Right forelimb (tissue), 1 donor: ENCODE results near the gene RASL11A.
"Not testable (repeated sequence)": the region's sequence is repeated elsewhere in the genome, so short reads cannot be mapped to it uniquely, and the experiment has no call there.

Source experiments
- DNase-seq: peaks from one replicate; pipeline ENCODE4 v3.0.0-alpha.2; 2018

Gene RASL11A

DNA sequence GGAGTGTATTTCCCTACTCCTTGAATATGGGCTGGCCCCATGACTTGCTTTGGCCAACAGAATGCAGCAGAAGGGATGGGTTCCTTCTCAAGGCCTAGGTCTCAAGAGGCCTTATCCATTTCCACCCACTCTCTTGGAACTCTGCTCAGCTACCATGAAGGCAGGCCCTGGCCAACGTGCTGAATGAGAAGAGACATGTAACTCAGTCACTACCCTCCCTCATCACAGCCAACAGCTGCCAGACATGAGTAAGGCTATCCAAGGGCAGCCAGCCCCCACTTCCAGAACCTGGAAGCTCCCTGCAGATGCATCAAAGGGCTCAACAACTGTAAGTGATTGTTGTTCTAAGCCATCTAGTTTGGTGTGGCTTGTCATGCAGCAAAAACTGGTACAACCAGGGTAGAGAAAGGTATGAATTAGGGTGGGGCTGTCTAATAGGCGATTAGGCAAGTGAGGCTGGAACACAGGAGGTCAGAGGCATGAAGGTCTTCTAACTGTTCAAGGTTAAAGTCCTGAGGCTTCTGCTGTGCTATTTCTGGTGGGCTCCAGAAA lies 1.4 kb upstream of the RASL11A start:
- DNase-seq: no peak

DNA sequence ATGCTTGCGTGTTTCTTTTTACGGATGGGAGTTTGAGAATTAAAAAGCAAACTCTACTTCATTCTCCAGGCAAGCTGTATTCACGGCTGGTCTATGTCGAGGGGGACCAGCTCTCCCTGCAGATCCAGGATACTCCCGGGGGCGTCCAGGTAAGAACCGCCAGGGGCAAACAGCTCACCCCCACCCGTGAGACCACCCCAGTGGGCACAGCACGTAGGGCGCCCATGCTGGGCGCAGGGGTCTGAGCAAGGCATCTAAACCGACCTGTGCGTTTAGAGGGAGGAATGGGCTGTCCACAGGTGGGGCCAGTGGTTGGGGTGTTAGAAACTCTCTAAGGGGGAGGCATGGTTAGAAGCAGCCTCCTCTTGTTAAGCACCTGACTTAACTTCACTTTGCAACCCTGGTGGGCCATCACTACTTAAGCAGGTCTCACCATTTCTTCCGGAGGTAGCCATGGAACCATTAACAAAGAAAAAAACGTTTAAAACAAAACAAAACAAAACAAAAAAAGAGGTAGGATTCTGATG lies 1.0 kb downstream of the RASL11A start:
- DNase-seq: no peak

DNA sequence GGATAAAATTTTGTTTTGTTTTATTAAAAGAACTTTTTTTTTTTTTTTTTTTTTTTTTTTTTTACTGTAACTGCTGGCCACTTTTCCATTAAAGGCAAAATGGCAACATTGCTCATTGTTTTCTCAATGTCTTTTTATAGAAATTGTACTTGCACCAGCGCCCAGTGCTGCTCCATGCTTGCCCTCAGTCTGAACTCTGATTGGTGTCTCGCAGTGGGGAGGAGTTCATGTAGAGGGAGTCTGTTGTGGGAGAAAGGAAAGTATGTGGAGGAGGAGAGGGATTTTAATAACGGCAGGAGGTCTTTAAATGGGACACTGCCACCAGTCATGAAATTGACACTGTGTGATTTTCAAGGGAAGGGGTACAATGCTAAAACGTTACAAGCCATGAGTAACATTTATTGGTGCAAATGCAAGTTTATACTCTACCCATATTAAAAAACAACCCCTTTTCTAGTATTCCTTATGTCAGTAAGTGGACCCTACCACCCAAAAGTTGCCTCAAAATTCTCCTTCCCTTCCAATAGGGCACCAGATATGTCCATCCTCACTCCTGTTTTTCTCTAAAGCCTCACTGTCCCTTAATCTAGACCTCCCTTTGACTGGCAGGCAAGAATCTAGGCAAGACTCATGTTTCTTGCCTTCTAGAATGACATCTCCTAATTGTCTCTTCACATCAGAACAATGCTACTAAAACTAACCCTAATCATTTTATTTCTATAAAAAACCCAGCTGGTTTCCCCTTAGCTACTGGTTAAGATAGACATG lies 3.2 kb downstream of the RASL11A start:
- DNase-seq: no peak

- DNase-seq: no peak
These were observed 4.0 kb downstream of the RASL11A start for GRCh38 chr13:27274631-27275030.

- no peak for DNase-seq
These were observed 5.6 kb downstream of the RASL11A start for GRCh38 chr13:27276188-27276587.

DNA sequence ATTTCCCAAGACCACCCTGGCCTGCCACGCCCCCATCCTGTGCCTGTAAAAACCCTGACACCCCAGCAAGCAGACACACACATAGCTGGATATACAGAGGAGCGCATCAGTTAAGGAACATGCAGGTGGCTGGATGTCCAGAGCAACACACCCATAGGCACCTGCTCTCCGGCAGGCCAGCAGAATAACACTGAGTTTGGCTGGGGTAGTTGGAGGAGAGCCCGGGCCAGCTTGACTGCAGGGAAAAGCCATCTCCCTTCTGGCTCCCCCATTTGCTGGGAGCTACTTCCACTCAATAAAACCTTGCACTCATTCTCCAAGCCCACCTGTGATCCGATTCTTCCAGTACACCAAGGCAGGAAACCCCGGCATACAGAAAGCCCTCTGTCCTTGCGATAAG lies 8.9 kb downstream of the RASL11A start:
- no peak for DNase-seq

- no peak for DNase-seq
These were observed 9.5 kb downstream of the RASL11A start for GRCh38 chr13:27280009-27280656.

- no peak for DNase-seq
These were observed 10.2 kb downstream of the RASL11A start for GRCh38 chr13:27280841-27281240.

DNA sequence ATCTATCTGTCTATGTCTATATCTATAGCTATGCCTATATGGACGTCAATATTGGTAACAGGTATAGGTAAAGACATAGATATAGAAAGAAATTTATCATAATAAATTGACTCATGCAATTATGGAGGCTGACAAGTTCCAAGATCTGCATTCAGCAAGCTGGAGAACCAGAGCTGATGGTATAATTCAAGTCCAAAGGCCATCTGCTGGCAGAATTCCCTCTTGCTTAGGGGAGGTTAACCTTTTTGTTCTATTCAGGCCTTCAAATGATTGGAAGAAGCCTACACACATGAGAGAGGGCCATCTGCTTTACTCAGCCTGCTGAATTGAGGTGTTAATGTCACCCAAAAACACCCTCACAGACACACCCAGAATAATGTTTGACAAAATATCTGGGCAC lies 10.8 kb downstream of the RASL11A start:
- DNase-seq: no peak

DNA sequence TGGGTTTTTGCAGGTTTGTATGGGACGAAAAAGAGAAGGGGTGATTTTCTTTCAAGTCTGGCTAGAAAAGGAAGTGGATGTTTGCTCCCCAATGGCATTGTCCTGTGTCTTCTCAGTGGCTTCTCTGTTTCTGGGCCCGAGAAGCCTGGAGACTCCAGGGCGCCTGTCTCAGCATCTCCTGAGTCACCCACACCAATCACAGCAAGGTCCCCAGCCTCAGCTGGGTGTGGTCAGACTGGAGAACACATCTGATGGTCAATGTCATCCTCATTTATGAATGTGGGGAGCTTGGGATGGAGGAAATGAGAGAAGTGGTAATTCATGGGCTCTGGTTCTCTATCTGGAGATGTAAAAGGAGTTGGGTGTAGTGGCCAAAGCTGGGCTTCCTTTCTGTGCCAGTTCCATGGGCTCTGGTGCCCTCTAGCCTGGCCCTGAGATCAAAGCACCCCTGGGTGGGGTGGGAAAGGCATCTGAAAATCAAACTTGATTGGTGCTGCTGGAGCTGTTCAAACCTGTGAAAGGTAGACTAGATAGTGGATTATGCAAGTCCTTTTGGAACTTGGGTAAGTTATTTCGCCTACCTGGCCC lies 13.4 kb downstream of the RASL11A start:
- DNase-seq: no peak

DNA sequence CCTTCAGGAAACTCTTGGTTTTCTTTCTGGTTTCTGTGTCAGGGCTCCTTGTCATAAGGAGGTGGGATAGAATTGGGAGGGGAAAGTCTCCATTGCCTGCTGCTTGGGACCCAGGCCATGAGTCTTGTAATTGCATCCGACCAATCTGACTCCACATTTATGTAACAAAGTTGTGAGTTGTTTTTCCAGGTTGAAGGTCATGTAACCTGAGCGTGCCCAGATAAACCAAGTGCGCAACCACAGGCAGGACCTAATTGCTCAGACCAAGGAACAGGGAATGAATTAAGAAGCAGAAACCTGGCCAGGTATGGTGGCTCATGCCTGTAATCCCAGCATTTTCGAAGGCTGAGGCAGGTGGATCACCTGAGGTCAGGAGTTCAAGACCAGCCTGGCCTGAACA lies 17.8 kb downstream of the RASL11A start:
- no peak for DNase-seq

GRCh38 chr13:27289011-27289665 lies 18.5 kb downstream of the RASL11A start:
- no peak for DNase-seq

DNA sequence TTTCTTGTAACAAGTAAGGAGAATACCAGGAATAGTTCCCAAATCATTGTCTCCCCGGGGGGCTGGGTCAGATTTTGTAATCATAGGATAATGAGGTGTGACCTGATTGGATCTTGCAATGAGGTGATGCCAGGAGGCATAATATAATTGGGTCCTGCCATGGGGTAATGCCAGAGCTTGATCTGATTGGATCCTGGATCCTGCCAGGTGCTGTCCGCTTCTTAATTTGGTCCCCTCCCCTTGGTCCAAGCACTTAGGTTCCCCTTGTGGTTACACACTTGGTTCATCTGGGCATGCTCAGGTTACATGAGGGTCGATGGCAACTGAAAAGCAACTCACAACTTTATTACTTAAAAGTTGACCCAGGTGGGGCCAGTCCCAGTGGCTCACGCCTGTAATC lies 20.1 kb downstream of the RASL11A start:
- DNase-seq: no peak

- DNase-seq: not testable (repeated sequence)
These were observed 21.3 kb downstream of the RASL11A start for GRCh38 chr13:27291967-27292366.

GRCh38 chr13:27293076-27293691 lies 22.6 kb downstream of the RASL11A start:
- DNase-seq: no peak

GRCh38 chr13:27293873-27294515 lies 23.4 kb downstream of the RASL11A start:
- no peak for DNase-seq

- DNase-seq: no peak
These were observed 24.5 kb downstream of the RASL11A start for GRCh38 chr13:27295096-27295495.

GRCh38 chr13:27295660-27296059 lies 25.0 kb downstream of the RASL11A start:
- DNase-seq: no peak

GRCh38 chr13:27296496-27296895 lies 25.9 kb downstream of the RASL11A start:
- DNase-seq: no peak

GRCh38 chr13:27298849-27299248 lies 28.2 kb downstream of the RASL11A start:
- no peak for DNase-seq

DNA sequence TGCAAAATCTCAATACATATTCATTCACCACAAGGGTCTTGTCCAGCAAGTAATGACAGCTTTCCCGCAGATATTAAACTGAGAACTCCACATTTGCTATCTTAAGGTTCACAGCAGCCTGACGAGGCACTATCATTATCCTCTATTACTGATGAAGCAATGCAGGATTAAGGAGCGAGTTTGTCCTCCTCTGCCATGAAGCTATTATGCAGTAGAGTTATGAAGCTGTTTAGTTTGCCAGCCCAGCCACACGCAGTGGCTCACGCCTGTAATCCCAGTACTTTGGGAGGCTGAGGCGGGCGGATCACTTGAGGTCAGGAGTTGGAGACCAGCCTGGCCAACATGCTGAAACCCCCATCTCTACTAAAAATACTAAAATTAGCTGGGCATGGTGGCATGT lies 29.8 kb downstream of the RASL11A start:
- not testable (repeated sequence) for DNase-seq

- no peak for DNase-seq
These were observed 30.4 kb downstream of the RASL11A start for GRCh38 chr13:27300941-27301586.
